ENCODE results near the gene TMEFF1. TPM values are rescaled to one million over a fixed set of nuclear protein-coding genes. Genes with fewer than 3 reads are reported as not detected.

TMEFF1 gene
- total RNA-seq, 1 experiment from 2014 or later = 3.3 TPM

DNA sequence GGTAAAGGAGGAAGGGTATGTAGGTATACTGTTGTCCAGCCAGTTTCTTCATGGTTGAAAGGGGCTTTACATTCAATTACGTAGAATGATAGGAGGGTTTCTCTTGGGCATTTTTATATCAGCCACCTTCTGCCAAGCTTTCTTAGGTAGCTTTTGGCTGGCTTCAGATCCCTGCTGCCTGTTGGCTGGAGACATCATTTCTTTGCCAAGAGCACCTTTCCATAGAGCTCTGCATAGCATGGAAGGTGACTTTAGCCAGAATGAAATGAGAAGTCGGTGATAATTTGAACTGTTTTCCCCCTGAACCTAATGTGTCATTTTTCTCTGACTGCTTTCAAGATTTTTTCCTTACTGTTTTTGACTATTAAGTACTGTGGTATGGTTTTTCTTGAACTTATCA lies 26.9 kb downstream of the TMEFF1 start:
- BruUV-seq (replicated peaks) = no TSS peak
- H3K9ac ChIP-seq (ENCODE audit: low read length) = no peak overlapping the region
- no peak overlapping the region for H2AFZ ChIP-seq (ENCODE audit: low read depth, low read length, poor library complexity, severe bottlenecking)
- no peaks in the 10 kb centered on the region for H3K9me3 ChIP-seq (ENCODE audit: control insufficient read depth in 1 of 2, insufficient read depth in 1 of 2, low read depth in 1 of 2, low read length in 2 of 2)
- no peaks in the 10 kb centered on the region for H3K79me2 ChIP-seq (ENCODE audit: insufficient read depth, low read length)
- ATAC-seq (no peak), DNase-seq (ENCODE audit: low read depth, low spot score) (no peak)
- no peak overlapping the region for H3K4me2 ChIP-seq (ENCODE audit: low read length)
- H3K4me1 ChIP-seq (ENCODE audit: control insufficient read depth in 1 of 2, insufficient read depth in 2 of 2, low read length in 2 of 2) = no peaks in the 10 kb centered on the region
- POLR2A ChIA-PET = no interaction called here
- no peaks in the 10 kb centered on the region for H3K9me2 ChIP-seq (ENCODE audit: insufficient read depth)
- no peaks in the 10 kb centered on the region for H4K20me1 ChIP-seq (ENCODE audit: insufficient read depth)
- no peaks in the 10 kb centered on the region for H3K36me3 ChIP-seq (ENCODE audit: control insufficient read depth in 1 of 2, insufficient read depth in 2 of 2, low read length in 2 of 2)
- H3K4me3 ChIP-seq (replicated peaks in 1 of 2; ENCODE audit: low read depth in 1 of 2, low read length in 2 of 2) = no peak overlapping the region
- no peak for TF ChIP-seq ZFX (IDR thresholded peaks at IDR 0.05)
- no peak for TF ChIP-seq POLR2AphosphoS5 (IDR thresholded peaks at IDR 0.05; ENCODE audit: low read depth, low read length)
- TF ChIP-seq ELF1 (IDR thresholded peaks at IDR 0.05; ENCODE audit: borderline replicate concordance, low read depth) = no peak
- no peak for TF ChIP-seq RAD21 (IDR thresholded peaks at IDR 0.05; ENCODE audit: low read depth)
- no peak for TF ChIP-seq SP1 (IDR thresholded peaks at IDR 0.05; ENCODE audit: low read depth)
- no peak for TF ChIP-seq ZNF274 (IDR thresholded peaks at IDR 0.05; ENCODE audit: low read depth, low read length)
- TF ChIP-seq POLR2A (IDR thresholded peaks at IDR 0.05; ENCODE audit: borderline replicate concordance, extremely low read depth, insufficient read depth, insufficient read length) = no peak
- TF ChIP-seq, protein P1, sequence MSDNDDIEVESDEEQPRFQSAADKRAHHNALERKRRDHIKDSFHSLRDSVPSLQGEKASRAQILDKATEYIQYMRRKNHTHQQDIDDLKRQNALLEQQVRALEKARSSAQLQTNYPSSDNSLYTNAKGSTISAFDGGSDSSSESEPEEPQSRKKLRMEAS (IDR thresholded peaks at IDR 0.05) = no peak
- TF ChIP-seq EGR1 (IDR thresholded peaks at IDR 0.05; ENCODE audit: low read depth) = no peak
- TF ChIP-seq, protein P2, sequence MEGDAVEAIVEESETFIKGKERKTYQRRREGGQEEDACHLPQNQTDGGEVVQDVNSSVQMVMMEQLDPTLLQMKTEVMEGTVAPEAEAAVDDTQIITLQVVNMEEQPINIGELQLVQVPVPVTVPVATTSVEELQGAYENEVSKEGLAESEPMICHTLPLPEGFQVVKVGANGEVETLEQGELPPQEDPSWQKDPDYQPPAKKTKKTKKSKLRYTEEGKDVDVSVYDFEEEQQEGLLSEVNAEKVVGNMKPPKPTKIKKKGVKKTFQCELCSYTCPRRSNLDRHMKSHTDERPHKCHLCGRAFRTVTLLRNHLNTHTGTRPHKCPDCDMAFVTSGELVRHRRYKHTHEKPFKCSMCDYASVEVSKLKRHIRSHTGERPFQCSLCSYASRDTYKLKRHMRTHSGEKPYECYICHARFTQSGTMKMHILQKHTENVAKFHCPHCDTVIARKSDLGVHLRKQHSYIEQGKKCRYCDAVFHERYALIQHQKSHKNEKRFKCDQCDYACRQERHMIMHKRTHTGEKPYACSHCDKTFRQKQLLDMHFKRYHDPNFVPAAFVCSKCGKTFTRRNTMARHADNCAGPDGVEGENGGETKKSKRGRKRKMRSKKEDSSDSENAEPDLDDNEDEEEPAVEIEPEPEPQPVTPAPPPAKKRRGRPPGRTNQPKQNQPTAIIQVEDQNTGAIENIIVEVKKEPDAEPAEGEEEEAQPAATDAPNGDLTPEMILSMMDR (IDR thresholded peaks at IDR 0.05 in 2 of 3, conservative IDR thresholded peaks at IDR 0.05 in 1 of 3; ENCODE audit: borderline replicate concordance in 1 of 3, insufficient read depth in 1 of 3, low read depth in 2 of 3, low read length in 2 of 3) = no peak
- TF ChIP-seq, protein P3, sequence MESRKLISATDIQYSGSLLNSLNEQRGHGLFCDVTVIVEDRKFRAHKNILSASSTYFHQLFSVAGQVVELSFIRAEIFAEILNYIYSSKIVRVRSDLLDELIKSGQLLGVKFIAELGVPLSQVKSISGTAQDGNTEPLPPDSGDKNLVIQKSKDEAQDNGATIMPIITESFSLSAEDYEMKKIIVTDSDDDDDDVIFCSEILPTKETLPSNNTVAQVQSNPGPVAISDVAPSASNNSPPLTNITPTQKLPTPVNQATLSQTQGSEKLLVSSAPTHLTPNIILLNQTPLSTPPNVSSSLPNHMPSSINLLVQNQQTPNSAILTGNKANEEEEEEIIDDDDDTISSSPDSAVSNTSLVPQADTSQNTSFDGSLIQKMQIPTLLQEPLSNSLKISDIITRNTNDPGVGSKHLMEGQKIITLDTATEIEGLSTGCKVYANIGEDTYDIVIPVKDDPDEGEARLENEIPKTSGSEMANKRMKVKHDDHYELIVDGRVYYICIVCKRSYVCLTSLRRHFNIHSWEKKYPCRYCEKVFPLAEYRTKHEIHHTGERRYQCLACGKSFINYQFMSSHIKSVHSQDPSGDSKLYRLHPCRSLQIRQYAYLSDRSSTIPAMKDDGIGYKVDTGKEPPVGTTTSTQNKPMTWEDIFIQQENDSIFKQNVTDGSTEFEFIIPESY (IDR thresholded peaks at IDR 0.05; ENCODE audit: extremely low read depth, insufficient replicate concordance, low read length) = no peak
- no peak for TF ChIP-seq FOSL1 (IDR thresholded peaks at IDR 0.05; ENCODE audit: low read depth)
- no peak for TF ChIP-seq JUND (IDR thresholded peaks at IDR 0.05)
- TF ChIP-seq CBX3 (IDR thresholded peaks at IDR 0.05; ENCODE audit: low read depth) = no peak
- H3K27me3 ChIP-seq (ENCODE audit: insufficient read depth, low read length) = no peaks in the 10 kb centered on the region
- RAD21 ChIA-PET (ENCODE audit: low non-redundant PET in 1 of 2, low total read pairs in 2 of 2, uncharacterized antibody in 2 of 2, unreplicated experiment in 2 of 2) = no interaction called here
- CTCF ChIA-PET = no interaction called here
- no peak overlapping the region for H3K27ac ChIP-seq (ENCODE audit: low read depth, low read length)
- intact Hi-C loops (cut with micrococcal nuclease) = no loop called here

Measured in HCT116 (cell line).